Colon (tissue), 2 donors: ENCODE data around the gene TBC1D13.
"Not testable (repeated sequence)": the region's sequence is repeated elsewhere in the genome, so short reads cannot be mapped to it uniquely, and the experiment has no call there.

Experiments used
- FAIRE-seq: peaks from 2 replicates; lab custom pipeline; 2012; peaks lifted over from hg19 to GRCh38; lab: Jason Lieb, UNC
- donor health status: control.
- donor health status: control.

TBC1D13 gene

GRCh38 chr9:128785427-128785826, 1.6 kb upstream of the TBC1D13 start:
- no peak for FAIRE-seq

- no peak for FAIRE-seq
Measured at GRCh38 chr9:128787659-128788058, 606 bp downstream of the TBC1D13 start.

- no peak for FAIRE-seq
Measured at GRCh38 chr9:128788445-128788844, 1.4 kb downstream of the TBC1D13 start.

GRCh38 chr9:128790536-128790935, 3.5 kb downstream of the TBC1D13 start:
- FAIRE-seq, result no peak

GRCh38 chr9:128792134-128792533, 5.1 kb downstream of the TBC1D13 start:
- no peak for FAIRE-seq

GRCh38 chr9:128792978-128793686, 6.1 kb downstream of the TBC1D13 start:
- no peak for FAIRE-seq

- not testable (repeated sequence) for FAIRE-seq
Measured at GRCh38 chr9:128794961-128795360, 7.9 kb downstream of the TBC1D13 start.

- FAIRE-seq, result no peak
Measured at GRCh38 chr9:128798896-128799295, 11.8 kb downstream of the TBC1D13 start.

GRCh38 chr9:128800061-128800460, 13.0 kb downstream of the TBC1D13 start:
- no peak for FAIRE-seq

GRCh38 chr9:128802482-128802881, 15.4 kb downstream of the TBC1D13 start:
- no peak for FAIRE-seq

GRCh38 chr9:128805661-128806060, 18.6 kb downstream of the TBC1D13 start:
- FAIRE-seq, result no peak

- no peak for FAIRE-seq
Measured at GRCh38 chr9:128807827-128808226, 20.8 kb downstream of the TBC1D13 start.

- no peak for FAIRE-seq
Measured at GRCh38 chr9:128808543-128808942, 21.5 kb downstream of the TBC1D13 start.

- FAIRE-seq, result no peak
Measured at GRCh38 chr9:128809036-128809599, 22.1 kb downstream of the TBC1D13 start.

- FAIRE-seq, result no peak
Measured at GRCh38 chr9:128809831-128810230, 22.8 kb downstream of the TBC1D13 start.

GRCh38 chr9:128810873-128811272, 23.8 kb downstream of the TBC1D13 start:
- no peak for FAIRE-seq

- no peak for FAIRE-seq
Measured at GRCh38 chr9:128818099-128818838, 31.2 kb downstream of the TBC1D13 start, which contains the start of gene ENDOG. TSS of gene ENDOG (plus strand) at chr9:128818500. CDS start at chr9:128818685, 185 bp downstream.

- FAIRE-seq, result no peak
Measured at GRCh38 chr9:128818839-128819715, 32.0 kb downstream of the TBC1D13 start.

- no peak for FAIRE-seq
Measured at GRCh38 chr9:128819716-128820664, 32.9 kb downstream of the TBC1D13 start.

- FAIRE-seq, result no peak
Measured at GRCh38 chr9:128820665-128821583, 33.9 kb downstream of the TBC1D13 start.
